Fibroblast of villous mesenchyme (primary cell): ENCODE data around the gene GLB1L2. TPM values are rescaled to one million over a fixed set of nuclear protein-coding genes. Genes with fewer than 3 reads are reported as not detected.

Source experiments
- DNase-seq: peaks from one replicate; pipeline ENCODE4 v3.0.0-alpha.2; 2010; ENCODE audit warnings: low read depth
- H3K4me3 ChIP-seq: 2 replicates; pipeline ENCODE4 v1.5.1; 2011; ENCODE audit warnings: low read depth, mild to moderate bottlenecking, low read length
- total RNA-seq: library from RNA; depleted of rRNA; stranded (reverse); fragments of >200 nt; gene quantifications from 2 replicates; pipeline ENCODE4 v1.2.3, GENCODE V29; 2012
- TF ChIP-seq, protein P1 (sequence below): IDR thresholded peaks from 2 replicates; pipeline ENCODE4 v1.5.1; 2012; ENCODE audit warnings: low read depth, mild to moderate bottlenecking, low read length; ENCODE audit not compliant: insufficient read depth

GLB1L2 gene
- total RNA-seq, 1 donor: not detected

DNA sequence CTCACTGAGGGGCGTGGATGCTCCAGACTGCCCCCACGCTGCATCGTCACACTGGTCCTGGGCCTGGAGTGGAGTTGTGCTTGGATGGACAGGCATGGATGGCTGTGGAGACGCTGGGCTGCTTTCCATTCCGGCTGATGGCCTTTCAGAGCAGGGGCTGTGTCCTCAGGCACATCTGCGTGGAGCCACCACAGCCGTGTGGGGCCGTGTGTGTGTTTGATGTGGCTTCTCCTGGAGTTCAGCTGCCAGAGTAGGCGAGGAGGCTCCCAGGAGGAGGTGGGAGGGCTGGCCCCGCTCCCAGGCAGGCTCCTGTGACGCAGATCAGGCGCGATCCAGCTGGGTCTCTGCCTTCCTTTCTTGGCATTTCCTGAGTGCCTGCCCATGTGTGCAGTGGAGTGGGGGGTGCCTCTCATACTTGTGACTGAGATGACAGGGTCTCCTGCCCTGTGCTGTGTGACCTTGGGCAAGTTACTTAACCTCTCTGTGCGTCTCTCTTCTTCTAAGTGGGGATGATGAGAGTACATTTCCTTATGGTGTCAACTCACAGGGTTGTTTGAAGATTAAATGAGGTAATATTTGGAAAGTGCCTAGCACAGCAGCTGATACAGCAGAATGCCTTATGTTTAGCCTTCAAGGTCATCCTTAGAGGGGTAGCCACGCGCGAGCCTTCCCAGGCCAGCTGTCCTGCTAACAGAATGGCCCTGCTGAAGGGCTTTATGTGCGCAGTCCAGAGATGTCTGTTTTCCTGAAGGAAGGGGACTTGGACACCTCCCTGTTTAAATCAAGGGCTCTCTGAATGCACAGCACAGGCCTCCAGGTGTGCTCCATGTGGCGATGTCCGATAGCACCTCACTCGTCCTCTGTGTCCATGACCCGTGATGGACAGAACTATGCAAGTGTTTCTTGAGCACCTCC, 33.5 kb downstream of the GLB1L2 start:
- no peak for DNase-seq
- no peak overlapping the region for H3K4me3 ChIP-seq
- TF ChIP-seq, protein P1, sequence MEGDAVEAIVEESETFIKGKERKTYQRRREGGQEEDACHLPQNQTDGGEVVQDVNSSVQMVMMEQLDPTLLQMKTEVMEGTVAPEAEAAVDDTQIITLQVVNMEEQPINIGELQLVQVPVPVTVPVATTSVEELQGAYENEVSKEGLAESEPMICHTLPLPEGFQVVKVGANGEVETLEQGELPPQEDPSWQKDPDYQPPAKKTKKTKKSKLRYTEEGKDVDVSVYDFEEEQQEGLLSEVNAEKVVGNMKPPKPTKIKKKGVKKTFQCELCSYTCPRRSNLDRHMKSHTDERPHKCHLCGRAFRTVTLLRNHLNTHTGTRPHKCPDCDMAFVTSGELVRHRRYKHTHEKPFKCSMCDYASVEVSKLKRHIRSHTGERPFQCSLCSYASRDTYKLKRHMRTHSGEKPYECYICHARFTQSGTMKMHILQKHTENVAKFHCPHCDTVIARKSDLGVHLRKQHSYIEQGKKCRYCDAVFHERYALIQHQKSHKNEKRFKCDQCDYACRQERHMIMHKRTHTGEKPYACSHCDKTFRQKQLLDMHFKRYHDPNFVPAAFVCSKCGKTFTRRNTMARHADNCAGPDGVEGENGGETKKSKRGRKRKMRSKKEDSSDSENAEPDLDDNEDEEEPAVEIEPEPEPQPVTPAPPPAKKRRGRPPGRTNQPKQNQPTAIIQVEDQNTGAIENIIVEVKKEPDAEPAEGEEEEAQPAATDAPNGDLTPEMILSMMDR: no peak

DNA sequence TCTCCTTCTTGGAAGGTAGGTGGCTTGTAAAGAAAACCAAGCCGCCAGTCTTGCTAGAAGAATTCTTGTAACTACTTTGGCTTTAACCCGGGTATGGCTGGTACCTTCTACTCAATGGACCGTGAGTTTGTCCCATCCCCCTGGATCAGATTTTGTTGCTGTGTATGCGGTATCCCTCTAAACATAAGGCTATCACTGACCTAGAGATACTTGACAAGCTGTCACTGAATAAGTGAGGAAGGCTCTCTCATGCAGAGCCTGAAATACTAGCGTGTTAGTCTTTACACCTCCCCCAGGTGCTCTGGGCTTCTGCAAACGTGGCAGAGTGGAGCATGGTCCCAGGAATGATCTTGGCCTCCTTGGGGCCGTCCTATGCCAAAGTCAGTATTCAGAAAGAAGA, 34.5 kb downstream of the GLB1L2 start:
- TF ChIP-seq, protein P1: no peak
- H3K4me3 ChIP-seq: no peak overlapping the region
- DNase-seq: no peak

DNA sequence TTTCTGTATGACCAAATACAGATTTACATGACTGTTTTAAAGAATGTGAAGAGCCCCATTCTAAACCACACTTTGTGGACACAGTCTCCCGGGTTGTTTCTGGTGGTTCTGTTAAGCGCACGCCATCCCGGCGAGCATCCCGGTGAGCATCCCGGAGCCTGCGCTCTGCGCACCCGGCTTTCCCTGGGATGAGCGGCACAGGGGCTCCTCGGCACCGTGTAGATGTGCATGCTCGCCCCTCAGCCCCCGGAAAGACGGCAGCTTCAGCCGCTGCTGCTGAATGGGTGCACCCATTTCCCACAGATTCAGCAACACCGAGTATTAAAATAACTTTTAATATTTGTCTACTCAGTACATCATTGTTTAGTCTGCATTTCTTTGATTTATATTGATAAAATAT, 36.0 kb downstream of the GLB1L2 start:
- TF ChIP-seq, protein P1: no peak
- DNase-seq: no peak
- no peak overlapping the region for H3K4me3 ChIP-seq

DNA sequence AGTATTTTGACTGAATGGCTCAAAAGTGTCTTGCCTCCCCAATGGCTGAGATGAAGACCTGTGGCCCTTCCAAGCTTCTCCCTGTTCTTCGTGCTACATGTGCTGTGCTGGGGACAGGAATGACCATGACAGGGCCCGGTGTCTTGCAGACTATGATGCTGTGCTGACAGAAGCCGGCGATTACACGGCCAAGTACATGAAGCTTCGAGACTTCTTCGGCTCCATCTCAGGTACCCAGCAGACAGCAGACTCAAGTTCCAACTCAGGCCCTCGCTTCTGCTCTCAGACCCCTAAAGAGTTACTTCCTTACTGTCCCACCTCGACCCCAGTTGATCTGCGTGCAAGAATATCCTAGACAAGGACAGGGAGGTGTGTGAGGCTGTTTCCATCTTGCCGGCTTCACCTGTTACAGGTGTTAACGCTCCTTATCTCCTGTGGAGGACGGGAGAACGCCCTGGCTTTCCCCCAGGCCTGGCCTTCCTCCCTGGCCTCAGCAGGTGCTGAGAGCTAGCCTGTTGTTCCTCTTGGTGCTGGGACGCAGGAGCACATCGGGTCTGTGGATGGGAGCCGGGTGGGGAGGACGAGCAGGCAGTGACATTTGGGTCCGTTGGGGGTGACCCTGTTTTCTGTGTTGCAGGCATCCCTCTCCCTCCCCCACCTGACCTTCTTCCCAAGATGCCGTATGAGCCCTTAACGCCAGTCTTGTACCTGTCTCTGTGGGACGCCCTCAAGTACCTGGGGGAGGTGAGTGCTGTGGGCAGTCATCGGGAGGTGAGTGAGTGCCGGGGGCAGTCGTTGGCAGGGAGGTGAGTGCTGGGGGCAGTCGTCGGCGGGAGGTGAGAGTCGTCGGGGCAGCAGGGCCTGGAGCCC, 38.1 kb downstream of the GLB1L2 start:
- DNase-seq: no peak
- H3K4me3 ChIP-seq: no peak overlapping the region
- TF ChIP-seq, protein P1: no peak

DNA sequence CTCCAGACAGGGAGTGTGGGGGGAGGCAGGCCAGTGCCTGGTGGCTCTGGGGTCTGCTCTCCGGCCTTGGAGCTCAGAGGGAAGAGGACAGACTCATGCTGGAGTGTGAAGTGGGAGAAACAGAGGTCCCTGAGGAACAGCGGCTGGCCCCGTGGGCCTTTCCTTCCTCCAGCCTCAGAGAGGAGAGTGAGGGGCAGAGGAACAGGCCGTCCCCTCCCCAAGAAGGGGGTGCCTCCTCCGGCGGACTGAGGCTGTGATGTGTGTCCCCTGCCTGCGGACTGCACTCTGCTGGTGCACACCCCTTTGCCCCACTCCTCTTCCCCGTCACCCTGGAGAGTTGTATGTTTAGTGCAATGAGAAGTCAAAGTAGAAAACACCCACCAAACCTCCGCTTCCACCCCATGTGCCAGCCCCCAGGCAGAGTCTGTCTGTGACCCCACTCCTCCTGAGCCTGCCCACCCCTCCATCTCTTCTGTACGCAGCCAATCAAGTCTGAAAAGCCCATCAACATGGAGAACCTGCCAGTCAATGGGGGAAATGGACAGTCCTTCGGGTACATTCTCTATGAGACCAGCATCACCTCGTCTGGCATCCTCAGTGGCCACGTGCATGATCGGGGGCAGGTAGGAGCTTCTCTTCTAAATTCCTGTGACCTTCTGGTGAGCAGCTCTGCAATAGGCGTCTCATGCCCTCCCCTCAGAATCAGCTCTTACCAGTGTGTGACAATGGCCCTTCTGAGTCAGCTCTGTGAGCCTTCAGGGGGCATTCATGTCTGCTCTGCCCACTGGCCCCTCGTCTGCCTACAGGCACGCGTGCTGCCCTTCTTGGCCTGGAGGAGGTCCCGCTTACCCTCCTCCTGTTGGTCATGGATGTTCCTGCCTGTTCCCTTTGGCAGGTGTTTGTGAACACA, 39.0 kb downstream of the GLB1L2 start:
- no peak overlapping the region for H3K4me3 ChIP-seq
- no peak for DNase-seq
- TF ChIP-seq, protein P1: no peak
